AG04449 (cell line): ENCODE measurements around the gene KCNB1.
"Not testable (repeated sequence)": the region's sequence is repeated elsewhere in the genome, so short reads cannot be mapped to it uniquely, and the experiment has no call there.

Source experiments
- CTCF ChIA-PET: fragments of 350-600 bp; formaldehyde crosslinking; extraction: SDS; loops from one replicate; lab custom pipeline; 2021; ENCODE audit warnings: antibody characterized with exemption; lab: Yijun Ruan, JAX
- POLR2A ChIA-PET: fragments of 400-600, 350-600 bp; formaldehyde crosslinking; extraction: SDS; loops from one replicate; lab custom pipeline; 2020; ENCODE audit warnings: antibody characterized with exemption, inconsistent platforms; lab: Yijun Ruan, JAX
- DNase-seq: peaks from one replicate; pipeline ENCODE4 v3.0.0-alpha.2; 2010; ENCODE audit warnings: low read depth, low spot score
- H3K4me3 ChIP-seq: 2 replicates; pipeline ENCODE4 v1.5.1; 2011; ENCODE audit warnings: low read depth, mild to moderate bottlenecking, control low read depth, low read length
- TF ChIP-seq, protein P1 (sequence below): IDR thresholded peaks from one replicate; pipeline ENCODE4 v1.5.1; 2011; ENCODE audit warnings: mild to moderate bottlenecking, moderate library complexity, low read length, control low read depth, inconsistent platforms; ENCODE audit not compliant: insufficient read depth; ENCODE audit errors: missing control alignments

The KCNB1 gene

DNA sequence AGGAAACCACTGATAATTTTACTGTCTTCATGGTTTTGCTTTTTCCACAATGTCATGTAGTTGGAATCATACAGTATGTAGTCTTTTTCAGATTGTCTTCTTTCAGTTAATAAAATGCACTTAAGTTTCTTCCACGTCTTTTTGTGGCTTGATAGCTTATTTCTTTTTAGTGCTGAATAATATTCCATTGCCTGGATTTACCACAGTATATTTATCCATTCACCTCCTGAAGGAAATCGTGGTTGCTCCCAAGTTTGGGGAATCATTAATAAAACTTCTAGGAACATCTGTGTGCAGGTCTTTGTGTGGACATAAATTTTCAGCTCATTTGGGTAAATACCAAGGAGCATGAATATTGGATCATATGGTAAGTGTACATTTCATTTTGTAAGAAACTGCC, 165.8 kb downstream of the KCNB1 start:
- ChIA-PET POLR2A (no interaction called here), CTCF (interaction anchor here (1.5 kb wide), 1 partner anchor 37 kb away, joined by 3 read pairs; no protein-coding TSS in a partner anchor)

GRCh38 chr20:49315580-49315979, 166.9 kb downstream of the KCNB1 start:
- ChIA-PET CTCF (interaction anchor here (1.1 to 2.6 kb wide), 3 partner anchors 11 to 36 kb away, joined by 3 to 8 read pairs (median 3); no protein-coding TSS in a partner anchor), POLR2A (no interaction called here)
- no peak overlapping the region for H3K4me3 ChIP-seq
- TF ChIP-seq, protein P1, sequence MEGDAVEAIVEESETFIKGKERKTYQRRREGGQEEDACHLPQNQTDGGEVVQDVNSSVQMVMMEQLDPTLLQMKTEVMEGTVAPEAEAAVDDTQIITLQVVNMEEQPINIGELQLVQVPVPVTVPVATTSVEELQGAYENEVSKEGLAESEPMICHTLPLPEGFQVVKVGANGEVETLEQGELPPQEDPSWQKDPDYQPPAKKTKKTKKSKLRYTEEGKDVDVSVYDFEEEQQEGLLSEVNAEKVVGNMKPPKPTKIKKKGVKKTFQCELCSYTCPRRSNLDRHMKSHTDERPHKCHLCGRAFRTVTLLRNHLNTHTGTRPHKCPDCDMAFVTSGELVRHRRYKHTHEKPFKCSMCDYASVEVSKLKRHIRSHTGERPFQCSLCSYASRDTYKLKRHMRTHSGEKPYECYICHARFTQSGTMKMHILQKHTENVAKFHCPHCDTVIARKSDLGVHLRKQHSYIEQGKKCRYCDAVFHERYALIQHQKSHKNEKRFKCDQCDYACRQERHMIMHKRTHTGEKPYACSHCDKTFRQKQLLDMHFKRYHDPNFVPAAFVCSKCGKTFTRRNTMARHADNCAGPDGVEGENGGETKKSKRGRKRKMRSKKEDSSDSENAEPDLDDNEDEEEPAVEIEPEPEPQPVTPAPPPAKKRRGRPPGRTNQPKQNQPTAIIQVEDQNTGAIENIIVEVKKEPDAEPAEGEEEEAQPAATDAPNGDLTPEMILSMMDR = no peak
- DNase-seq = no peak

More for the DNA sequence above, 165.8 kb downstream of the KCNB1 start:
- TF ChIP-seq, protein P1 = no peak
- no peak overlapping the region for H3K4me3 ChIP-seq
- no peak for DNase-seq

DNA sequence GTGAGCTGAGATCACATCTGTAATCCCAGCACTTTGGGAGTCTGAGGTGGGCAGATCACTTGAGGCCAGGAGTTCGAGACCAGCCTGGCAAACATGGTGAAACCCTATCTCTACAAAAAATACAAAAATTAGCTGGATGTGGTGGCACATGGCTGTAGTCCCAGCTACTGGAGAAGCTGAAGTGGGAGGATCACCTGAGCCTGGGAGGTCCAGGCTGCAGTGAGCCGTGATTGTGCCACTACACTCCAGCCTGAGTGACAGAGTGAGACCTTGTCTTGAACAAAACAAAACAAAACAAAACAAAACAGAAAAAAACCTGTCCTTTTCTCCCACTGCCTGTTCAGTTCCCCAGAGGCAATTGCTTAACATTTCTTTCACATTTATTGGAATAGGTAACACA, 168.4 kb downstream of the KCNB1 start:
- CTCF ChIA-PET = interaction anchor here (1.3 to 2.6 kb wide), 3 partner anchors 11 to 228 kb away, joined by 3 to 8 read pairs (median 6); no protein-coding TSS in a partner anchor
- H3K4me3 ChIP-seq, POLR2A ChIA-PET, DNase-seq: not testable (repeated sequence)
